ENCODE results near the gene RPH3AL. TPM values are rescaled to one million over a fixed set of nuclear protein-coding genes. Genes with fewer than 3 reads are reported as not detected.

Gene RPH3AL
- total RNA-seq, 4 donors from 2014 or later: 9.9 to 44.7 (median 21.5) TPM

DNA sequence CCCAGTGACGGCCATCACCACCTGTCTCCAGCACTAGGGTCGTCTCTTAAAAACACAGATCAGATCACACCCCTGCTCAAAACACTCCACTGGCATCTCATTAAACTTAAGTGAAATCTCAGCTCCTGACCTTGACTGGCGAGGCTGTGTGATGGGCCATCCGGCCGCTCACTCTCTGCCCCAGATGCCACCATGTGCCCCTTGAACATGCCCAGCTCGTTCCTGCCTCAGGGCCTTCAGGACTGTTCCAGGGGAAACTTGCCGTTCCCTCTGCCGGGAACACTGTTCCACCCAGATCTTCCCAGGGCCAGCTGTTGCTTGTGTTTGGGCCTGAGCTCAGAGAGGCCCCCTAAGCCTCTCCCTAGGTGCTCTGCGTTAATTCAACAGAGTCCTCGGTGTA is 39.4 kb downstream of the RPH3AL start:
- no peak for TF ChIP-seq CTCF (IDR thresholded peaks at IDR 0.05)
- no peak for TF ChIP-seq POLR2A (IDR thresholded peaks at IDR 0.05)
- H3K36me3 ChIP-seq: no peaks in the 10 kb centered on the region
- no peaks in the 10 kb centered on the region for H3K27me3 ChIP-seq
- intact Hi-C loops (cut with DNase I; ENCODE audit: low total_unique reads): no loop called here
- DNase-seq: no peak
- H3K9me3 ChIP-seq: no peaks in the 10 kb centered on the region
- H3K27ac ChIP-seq: no peak overlapping the region
- no peak overlapping the region for H3K4me3 ChIP-seq
- H3K4me1 ChIP-seq: no peaks in the 10 kb centered on the region

- TF ChIP-seq CTCF (IDR thresholded peaks at IDR 0.05) (no peak), POLR2A (IDR thresholded peaks at IDR 0.05) (no peak)
- DNase-seq: no peak
- intact Hi-C loops (cut with DNase I; ENCODE audit: low total_unique reads): no loop called here
- Histone ChIP-seq H3K27me3 (no peaks in the 10 kb centered on the region), H3K36me3 (no peaks in the 10 kb centered on the region), H3K4me1 (no peaks in the 10 kb centered on the region), H3K27ac (no peak overlapping the region), H3K9me3 (no peaks in the 10 kb centered on the region), H3K4me3 (no peak overlapping the region)
These were observed 40.0 kb downstream of the RPH3AL start for GRCh38 chr17:312476-313148.

GRCh38 chr17:311119-311782 is 41.4 kb downstream of the RPH3AL start:
- H3K9me3 ChIP-seq: no peaks in the 10 kb centered on the region
- DNase-seq: no peak

GRCh38 chr17:310111-311010 is 42.2 kb downstream of the RPH3AL start:
- no peak for DNase-seq
- H3K4me3 ChIP-seq: no peak overlapping the region
- no peaks in the 10 kb centered on the region for H3K4me1 ChIP-seq
- H3K36me3 ChIP-seq: no peaks in the 10 kb centered on the region
- no peak overlapping the region for H3K27ac ChIP-seq
- no peaks in the 10 kb centered on the region for H3K27me3 ChIP-seq
- TF ChIP-seq POLR2A (IDR thresholded peaks at IDR 0.05) (no peak), CTCF (IDR thresholded peaks at IDR 0.05) (no peak)
- intact Hi-C loops (cut with DNase I; ENCODE audit: low total_unique reads): no loop called here
- H3K9me3 ChIP-seq: no peaks in the 10 kb centered on the region

More at GRCh38 chr17:311119-311782, 41.4 kb downstream of the RPH3AL start:
- H3K27ac ChIP-seq: no peak overlapping the region
- intact Hi-C loops (cut with DNase I; ENCODE audit: low total_unique reads): no loop called here
- H3K4me1 ChIP-seq: no peaks in the 10 kb centered on the region
- no peak for TF ChIP-seq CTCF (IDR thresholded peaks at IDR 0.05)
- no peak for TF ChIP-seq POLR2A (IDR thresholded peaks at IDR 0.05)
- no peak overlapping the region for H3K4me3 ChIP-seq
- no peaks in the 10 kb centered on the region for H3K36me3 ChIP-seq
- no peaks in the 10 kb centered on the region for H3K27me3 ChIP-seq
